GM12878 (cell line): ENCODE data around the gene S100A8. TPM values are rescaled to one million over a fixed set of nuclear protein-coding genes. Genes with fewer than 3 reads are reported as not detected.

ENCODE experiments used
- CTCF ChIP-seq, 3 experiments: IDR thresholded peaks in 2 of 3; conservative IDR thresholded peaks in 1 of 3; 2 replicates each; pipeline ENCODE4 v1.5.1; 2011; ENCODE audit warnings: low read depth in 3 of 3, low read length in 3 of 3, mild to moderate bottlenecking in 3 of 3, control low read depth in 2 of 3, moderate library complexity in 2 of 3, inconsistent platforms in 1 of 3, mixed read lengths in 1 of 3; ENCODE audit not compliant: control insufficient read depth in 2 of 3, insufficient read depth in 1 of 3; ENCODE audit errors: extremely low read depth in 1 of 3
- RBBP5 ChIP-seq: fragments of 200-600 bp; sonication (generic); conservative IDR thresholded peaks from 2 replicates; pipeline ENCODE4 v1.6.1; 2016
- REST ChIP-seq: IDR thresholded peaks from 2 replicates; pipeline ENCODE4 v1.6.1; 2012; ENCODE audit warnings: mild to moderate bottlenecking, low read depth, low read length
- polyA plus RNA-seq, 11 experiments: library from polyadenylated mRNA; depleted of rRNA in 4 of 11; unstranded in 6 of 11; stranded (reverse) in 5 of 11; fragments of >200 nt; fragmentation: Nextera tagmentation in 4 of 11; fragmentation: Illumina TruSeq in 1 of 11; extraction: Ambion mirVana in 4 of 11; extraction: Trizol in 1 of 11; gene quantifications; 1 replicate in 1 of 11; 2 replicates in 10 of 11; pipeline versions ENCODE4 v1.2.1 to v1.2.3, GENCODE V29; 2011 to 2016; ENCODE audit warnings: inconsistent platforms in 2 of 11, missing spikeins in 2 of 11, low read depth in 1 of 11
- total RNA-seq, 4 experiments: library from RNA; depleted of rRNA in 3 of 4; stranded (reverse); fragments of >200 nt in 3 of 4; fragmentation: Illumina TruSeq in 1 of 4; extraction: Trizol in 1 of 4; gene quantifications; 2 replicates each; pipeline versions ENCODE4 v1.2.1 to v1.2.3, GENCODE V29; 2013 to 2021
- TF ChIP-seq, protein P1 (sequence below): fragments of 450-650 bp; IDR thresholded peaks from 2 replicates; pipeline ENCODE4 v1.6.1; 2017; ENCODE audit warnings: mild to moderate bottlenecking, moderate library complexity

S100A8 gene
- total and polyA plus RNA-seq, 10 of the 15 experiments (the other 5 are each of a cell fraction or from before 2014, with no cell fraction given): 0.28 TPM; not detected in 9

DNA sequence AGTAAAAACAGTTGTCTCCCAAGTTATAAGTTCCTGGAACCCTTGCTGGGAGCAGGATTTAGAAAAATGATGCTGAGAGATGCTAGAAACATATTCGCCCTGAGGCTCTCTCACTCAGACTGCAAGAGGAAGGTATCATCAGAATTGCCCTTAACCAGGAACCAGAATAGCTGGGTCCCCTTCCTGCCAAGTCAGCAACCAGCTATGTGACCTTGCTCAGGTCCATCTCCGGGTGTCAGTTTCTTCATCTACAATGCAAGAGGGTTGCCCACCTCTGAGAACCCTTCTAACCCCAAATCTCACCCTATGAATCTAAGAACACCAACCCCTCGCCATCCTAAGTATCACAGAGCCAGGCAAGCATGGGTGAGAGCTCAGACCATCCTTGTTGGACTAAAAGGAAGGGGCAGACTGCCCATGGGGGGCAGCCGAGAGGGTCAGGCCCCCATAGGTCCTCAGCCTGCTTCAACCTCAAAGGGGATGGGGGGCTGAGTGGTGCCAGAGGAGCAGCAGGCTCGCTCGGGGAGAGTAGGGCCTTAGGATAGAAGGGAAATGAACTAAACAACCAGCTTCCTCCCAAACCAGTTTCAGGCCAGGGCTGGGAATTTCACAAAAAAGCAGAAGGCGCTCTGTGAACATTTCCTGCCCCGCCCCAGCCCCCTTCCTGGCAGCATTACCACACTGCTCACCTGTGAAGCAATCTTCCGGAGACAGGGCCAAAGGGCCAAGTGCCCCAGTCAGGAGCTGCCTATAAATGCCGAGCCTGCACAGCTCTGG, 33.6 kb downstream of the S100A8 start (continued):
- TF ChIP-seq CTCF (IDR thresholded peaks at IDR 0.05 in 2 of 3, conservative IDR thresholded peaks at IDR 0.05 in 1 of 3; ENCODE audit: control insufficient read depth in 2 of 3, extremely low read depth in 1 of 3, insufficient read depth in 1 of 3, low read depth in 3 of 3, low read length in 3 of 3) (no peak), REST (no peak), RBBP5 (no peak)
- TF ChIP-seq, protein P1, sequence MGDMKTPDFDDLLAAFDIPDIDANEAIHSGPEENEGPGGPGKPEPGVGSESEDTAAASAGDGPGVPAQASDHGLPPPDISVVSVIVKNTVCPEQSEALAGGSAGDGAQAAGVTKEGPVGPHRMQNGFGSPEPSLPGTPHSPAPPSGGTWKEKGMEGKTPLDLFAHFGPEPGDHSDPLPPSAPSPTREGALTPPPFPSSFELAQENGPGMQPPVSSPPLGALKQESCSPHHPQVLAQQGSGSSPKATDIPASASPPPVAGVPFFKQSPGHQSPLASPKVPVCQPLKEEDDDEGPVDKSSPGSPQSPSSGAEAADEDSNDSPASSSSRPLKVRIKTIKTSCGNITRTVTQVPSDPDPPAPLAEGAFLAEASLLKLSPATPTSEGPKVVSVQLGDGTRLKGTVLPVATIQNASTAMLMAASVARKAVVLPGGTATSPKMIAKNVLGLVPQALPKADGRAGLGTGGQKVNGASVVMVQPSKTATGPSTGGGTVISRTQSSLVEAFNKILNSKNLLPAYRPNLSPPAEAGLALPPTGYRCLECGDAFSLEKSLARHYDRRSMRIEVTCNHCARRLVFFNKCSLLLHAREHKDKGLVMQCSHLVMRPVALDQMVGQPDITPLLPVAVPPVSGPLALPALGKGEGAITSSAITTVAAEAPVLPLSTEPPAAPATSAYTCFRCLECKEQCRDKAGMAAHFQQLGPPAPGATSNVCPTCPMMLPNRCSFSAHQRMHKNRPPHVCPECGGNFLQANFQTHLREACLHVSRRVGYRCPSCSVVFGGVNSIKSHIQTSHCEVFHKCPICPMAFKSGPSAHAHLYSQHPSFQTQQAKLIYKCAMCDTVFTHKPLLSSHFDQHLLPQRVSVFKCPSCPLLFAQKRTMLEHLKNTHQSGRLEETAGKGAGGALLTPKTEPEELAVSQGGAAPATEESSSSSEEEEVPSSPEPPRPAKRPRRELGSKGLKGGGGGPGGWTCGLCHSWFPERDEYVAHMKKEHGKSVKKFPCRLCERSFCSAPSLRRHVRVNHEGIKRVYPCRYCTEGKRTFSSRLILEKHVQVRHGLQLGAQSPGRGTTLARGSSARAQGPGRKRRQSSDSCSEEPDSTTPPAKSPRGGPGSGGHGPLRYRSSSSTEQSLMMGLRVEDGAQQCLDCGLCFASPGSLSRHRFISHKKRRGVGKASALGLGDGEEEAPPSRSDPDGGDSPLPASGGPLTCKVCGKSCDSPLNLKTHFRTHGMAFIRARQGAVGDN: no peak
- TF ChIP-seq, all 136 proteins: peak for 0
